GM18520 (cell line): Measurements from ENCODE around the gene CEP120.

ENCODE experiments used
- ATAC-seq: cut with Tn5 transposase; IDR thresholded peaks from one replicate; pipeline ENCODE4 v1.9.1; 2021; ENCODE audit not compliant: unreplicated experiment

Gene CEP120

DNA sequence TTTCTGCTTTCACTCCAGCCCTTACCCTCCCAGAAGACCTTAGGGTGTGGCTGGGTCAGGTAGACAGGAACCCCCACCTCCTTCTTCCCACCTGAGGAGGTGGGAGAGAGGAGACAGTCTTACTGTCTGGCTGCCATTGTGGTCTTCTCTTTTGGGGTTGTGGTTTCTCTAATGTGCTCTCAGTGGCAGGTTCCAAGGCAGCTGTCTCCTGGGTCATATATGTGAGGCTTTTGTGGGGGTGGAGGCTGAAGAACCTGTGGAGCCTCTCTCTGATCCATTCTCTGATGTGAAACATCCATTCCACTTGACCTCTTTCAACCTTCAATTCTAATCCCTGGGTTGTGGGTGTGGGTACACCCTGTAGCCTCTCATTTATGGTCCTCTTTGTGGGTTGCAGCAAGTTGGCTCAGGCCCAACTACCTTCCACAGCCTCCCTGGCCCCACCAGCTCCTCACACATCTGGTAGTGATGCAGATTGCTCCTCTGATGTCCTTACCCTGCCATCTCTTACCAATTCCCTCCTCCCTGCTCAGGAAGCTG, 118.4 kb downstream of the CEP120 start:
- no peak for ATAC-seq

DNA sequence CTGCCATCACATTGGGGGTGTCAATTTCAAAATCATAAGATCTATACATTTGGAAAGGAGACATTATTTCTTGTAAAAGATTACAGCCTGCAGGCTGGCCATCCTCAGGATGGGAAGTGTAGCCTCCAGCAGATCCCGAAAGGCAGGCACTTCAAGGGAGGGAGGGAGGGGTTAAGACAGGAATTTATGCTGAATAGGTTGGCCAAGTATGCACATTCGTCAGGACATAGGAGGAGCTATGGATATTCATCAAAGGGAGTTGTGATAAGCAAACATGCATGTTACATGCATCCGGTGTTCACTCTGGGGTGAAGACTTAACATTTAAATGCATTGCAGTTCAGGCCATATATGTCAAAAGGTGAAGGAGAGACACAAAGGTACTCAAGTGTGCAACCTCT, 119.4 kb downstream of the CEP120 start:
- no peak for ATAC-seq

DNA sequence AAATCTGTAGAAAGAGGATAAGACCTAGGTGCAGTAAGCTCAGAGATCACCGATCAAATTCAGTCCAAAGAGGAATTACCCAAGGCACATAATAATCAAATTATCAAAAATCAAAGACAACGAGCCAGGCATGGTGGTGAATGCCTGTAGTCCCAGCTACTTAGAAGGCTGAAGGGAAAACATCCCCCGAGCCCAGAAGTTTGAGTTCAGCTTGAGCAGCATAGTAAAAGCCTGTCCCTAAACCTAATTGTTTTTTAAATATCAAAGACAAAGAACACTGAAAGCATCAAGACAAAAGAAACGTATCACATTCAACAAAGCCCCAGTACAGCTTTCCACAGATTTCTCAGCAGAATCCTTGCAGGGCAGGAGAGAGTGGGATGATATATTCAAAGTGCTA, 122.9 kb downstream of the CEP120 start:
- no peak for ATAC-seq

DNA sequence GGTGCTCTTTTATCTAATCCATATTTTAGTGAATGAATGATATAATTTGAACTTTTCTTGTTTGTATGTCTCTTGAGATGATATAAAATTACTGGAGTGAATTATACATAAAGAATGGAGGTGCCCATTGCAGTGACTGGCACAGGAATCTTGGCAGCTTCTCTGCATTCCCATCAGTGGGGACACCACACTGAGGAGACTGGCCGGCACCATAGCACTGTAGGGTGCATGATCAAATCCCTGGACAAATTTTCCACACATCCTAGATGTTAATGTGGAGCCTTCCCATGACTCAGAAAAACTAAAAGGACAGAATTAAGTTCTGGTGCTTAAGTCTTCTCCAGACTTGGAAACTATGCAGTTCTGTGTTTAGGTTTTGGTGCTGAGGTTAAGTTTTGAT, 124.1 kb downstream of the CEP120 start:
- ATAC-seq, result no peak

DNA sequence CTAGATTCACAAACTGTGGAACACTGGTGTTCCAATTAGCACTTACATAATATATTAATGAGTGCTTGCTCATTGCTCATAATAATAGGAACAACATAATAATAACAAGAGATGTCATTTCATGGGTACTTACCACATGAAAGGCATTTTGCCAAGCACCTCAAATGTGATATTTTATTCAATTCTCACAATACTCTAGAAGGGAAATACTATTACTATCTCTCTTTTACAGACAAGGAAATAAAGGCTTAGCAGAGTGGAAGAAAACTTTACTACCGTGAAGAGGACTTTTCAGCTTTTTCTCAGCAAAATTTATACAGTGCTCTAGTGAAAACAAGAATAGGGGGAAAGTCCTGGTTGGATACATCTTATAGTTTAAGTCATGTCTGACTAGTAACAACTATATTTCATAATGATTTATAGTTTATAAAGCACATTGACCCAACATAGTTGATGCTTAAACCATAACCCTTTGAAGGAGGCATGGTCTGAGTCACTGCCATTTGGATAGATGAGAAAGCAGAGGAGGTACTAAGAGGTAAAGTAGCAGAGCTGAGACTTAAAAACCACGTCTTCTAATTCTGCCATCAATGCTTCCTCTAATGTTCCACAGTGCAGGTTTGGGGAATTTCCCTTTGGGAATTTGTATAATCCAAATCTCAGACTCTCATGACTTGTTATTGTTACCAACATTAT, 124.7 kb downstream of the CEP120 start:
- ATAC-seq, result no peak

DNA sequence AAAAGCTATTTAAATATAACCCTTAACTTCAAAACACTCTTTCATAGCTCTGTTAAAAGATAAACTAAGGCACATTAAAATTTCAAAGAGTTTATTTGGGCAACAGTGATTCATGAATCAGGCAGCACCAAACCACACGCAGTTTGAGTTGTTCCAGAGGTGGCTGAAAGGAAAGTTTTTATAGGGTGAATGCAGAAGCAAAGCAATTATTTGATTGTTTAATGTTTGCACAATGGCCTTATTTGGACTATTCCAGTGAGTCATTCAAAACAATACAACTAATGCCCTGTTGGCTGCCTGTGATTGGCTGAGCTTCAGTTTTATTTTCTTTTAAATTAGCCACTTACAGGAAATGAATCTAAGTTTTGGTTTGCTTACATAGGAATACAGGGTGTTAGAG, 125.3 kb downstream of the CEP120 start:
- no peak for ATAC-seq

DNA sequence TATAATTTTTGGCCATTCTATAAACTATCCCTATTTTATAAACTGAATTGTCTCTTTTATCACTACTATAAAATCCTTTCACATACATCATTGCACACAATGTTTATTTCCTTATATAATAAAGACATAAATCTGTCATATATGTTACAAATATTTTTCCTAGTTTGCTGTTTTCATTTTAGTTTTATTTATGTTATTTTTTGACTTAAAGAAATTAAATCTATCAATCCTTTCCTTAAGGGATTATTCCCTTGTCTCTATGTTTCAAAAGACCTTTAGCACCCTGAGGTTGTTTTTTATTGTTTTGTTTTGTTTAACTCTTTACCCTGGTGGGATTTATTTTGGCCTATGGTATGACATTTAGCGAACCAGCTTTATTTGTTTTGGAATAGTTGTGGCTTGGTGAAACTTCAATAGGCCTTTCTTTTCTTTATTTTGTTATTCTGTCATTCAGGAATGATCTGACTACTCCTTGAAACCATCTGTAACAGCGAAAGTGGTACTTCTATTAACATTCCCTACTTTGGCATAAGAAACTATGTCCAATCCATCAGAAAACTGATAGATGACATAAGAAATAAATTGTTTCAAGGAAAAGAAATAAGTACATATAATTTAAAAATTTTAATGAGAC, 125.9 kb downstream of the CEP120 start:
- ATAC-seq, result no peak
